ENCODE results near the gene KCNMA1.

KCNMA1 gene

DNA sequence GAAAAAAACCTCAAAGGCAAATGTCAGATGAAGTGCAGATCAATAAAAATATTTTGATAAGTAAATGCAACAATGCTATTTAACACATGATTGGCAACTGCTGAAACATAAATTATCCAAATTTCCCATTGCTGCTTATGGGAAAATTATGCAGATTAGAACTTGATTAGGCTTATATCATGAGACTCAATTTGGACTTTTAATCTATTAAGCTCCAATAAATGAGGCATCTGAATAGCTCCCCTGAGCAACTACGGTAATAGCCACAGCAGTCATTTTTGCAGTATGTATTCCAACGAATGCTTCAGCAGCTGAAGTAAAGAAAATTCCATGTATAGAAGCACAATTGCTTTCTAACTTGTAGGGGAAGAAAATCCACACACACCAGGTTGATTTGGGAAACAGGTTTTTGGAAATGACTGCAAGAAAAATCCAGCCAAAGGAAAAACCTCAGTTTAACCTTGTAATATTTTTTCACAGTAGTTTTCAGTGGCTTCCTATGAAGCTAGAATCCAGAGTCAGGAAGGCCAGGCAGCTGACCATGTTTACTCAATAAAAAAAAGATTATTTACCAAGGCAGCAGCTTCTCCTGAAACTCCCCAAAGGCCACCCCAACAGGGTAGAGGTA is 716.1 kb downstream of the KCNMA1 start:
- H3K27me3 ChIP-seq (ENCODE audit: control insufficient read depth, insufficient read depth, low read length) = no peaks in the 10 kb centered on the region
- H3K4me1 ChIP-seq (ENCODE audit: control insufficient read depth, insufficient read depth, low read length) = peaks cover 28% of the 10 kb centered on the region
- H3K9ac ChIP-seq (ENCODE audit: low read length) = no peak overlapping the region
- no peak overlapping the region for H3K4me3 ChIP-seq (ENCODE audit: low read length)
- no peaks in the 10 kb centered on the region for H3K36me3 ChIP-seq (ENCODE audit: control insufficient read depth, insufficient read depth, low read length)
- H3K27ac ChIP-seq (ENCODE audit: low read depth, low read length) = no peak overlapping the region

DNA sequence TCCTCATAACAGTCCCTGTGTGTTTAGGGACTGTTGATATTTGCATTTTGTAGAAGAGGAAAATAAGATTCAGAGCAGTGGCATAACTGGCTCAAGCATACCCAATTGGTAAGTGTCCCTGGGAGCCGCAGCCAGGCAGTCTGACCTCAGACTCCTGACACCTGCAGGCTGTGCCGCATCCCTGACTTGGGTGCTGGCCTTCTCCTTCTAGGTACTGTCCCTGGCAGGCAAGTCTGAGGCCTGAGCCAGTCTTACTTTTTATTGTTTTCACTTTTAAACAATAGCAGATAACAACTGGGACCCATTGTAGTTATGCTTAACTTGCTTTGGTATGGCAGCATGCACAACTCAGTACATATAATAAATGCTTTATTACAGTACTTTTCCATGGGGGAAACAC is 717.0 kb downstream of the KCNMA1 start:
- H3K4me3 ChIP-seq (ENCODE audit: low read length) = no peak overlapping the region
- no peaks in the 10 kb centered on the region for H3K27me3 ChIP-seq (ENCODE audit: control insufficient read depth, insufficient read depth, low read length)
- peaks cover 28% of the 10 kb centered on the region for H3K4me1 ChIP-seq (ENCODE audit: control insufficient read depth, insufficient read depth, low read length)
- H3K36me3 ChIP-seq (ENCODE audit: control insufficient read depth, insufficient read depth, low read length) = no peaks in the 10 kb centered on the region
- H3K27ac ChIP-seq (ENCODE audit: low read depth, low read length) = no peak overlapping the region
- no peak overlapping the region for H3K9ac ChIP-seq (ENCODE audit: low read length)

DNA sequence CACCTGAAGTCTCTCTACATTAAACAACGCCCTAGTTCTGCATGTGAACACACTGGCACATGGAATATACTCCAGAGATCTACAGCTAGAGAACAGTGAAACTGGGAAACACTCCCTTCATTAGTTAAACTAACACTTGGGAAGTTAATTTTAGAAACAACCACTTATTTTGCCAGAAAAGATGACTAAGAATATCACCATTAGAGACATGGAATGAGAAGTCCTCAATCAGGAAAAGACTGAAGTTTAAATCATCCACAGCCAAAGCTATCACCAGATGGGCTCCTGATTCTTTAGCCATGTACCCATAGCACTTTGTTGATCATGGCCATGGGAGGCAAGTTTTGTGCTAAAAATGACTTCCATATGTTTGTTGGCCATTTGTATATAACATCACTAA is 719.5 kb downstream of the KCNMA1 start:
- Histone ChIP-seq H3K27me3 (ENCODE audit: control insufficient read depth, insufficient read depth, low read length) (no peaks in the 10 kb centered on the region), H3K27ac (ENCODE audit: low read depth, low read length) (no peak overlapping the region), H3K4me1 (ENCODE audit: control insufficient read depth, insufficient read depth, low read length) (peaks cover 28% of the 10 kb centered on the region), H3K36me3 (ENCODE audit: control insufficient read depth, insufficient read depth, low read length) (no peaks in the 10 kb centered on the region), H3K4me3 (ENCODE audit: low read length) (no peak overlapping the region), H3K9ac (ENCODE audit: low read length) (no peak overlapping the region)

DNA sequence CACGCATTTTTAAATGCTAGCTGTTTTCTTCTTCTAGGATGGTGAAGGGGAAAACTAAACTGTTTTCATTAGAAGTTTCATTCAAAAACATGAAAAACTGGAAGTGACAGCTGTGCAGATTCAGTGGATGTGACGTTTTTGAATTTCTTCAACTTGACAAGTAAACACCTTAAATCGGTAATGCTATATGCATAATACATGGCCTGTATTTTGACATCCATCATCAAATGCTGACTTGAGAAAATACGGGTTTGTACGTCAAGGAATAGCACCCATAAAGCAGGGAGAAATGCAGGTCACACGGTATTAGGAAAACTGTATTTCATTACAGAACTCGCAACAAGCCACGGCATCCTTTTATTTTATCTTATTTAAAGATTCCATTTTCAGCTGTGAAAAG is 720.5 kb downstream of the KCNMA1 start:
- H3K27ac ChIP-seq (ENCODE audit: low read depth, low read length) = no peak overlapping the region
- H3K9ac ChIP-seq (ENCODE audit: low read length) = no peak overlapping the region
- no peaks in the 10 kb centered on the region for H3K27me3 ChIP-seq (ENCODE audit: control insufficient read depth, insufficient read depth, low read length)
- H3K4me1 ChIP-seq (ENCODE audit: control insufficient read depth, insufficient read depth, low read length) = peaks cover 20% of the 10 kb centered on the region
- H3K4me3 ChIP-seq (ENCODE audit: low read length) = no peak overlapping the region
- no peaks in the 10 kb centered on the region for H3K36me3 ChIP-seq (ENCODE audit: control insufficient read depth, insufficient read depth, low read length)

DNA sequence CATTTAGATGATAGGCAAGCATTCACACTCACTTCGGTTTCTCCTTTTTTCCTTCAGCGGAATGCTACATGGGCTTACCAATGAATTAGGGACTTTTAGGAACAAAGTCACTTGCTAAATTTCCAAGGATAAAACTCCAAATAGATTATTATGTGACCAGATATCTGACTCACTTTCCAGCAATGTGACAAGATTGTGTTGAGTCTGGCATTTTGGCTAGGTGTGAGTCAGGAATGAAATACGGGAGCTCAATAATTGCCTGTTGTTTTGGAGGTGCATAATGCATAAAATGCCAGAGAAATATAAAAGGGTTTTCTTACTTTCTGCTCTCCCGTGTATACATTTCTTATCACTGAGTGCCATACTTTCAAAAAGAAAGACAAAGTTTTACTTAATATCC is 721.1 kb downstream of the KCNMA1 start:
- Histone ChIP-seq H3K4me1 (ENCODE audit: control insufficient read depth, insufficient read depth, low read length) (peaks cover 17% of the 10 kb centered on the region), H3K27ac (ENCODE audit: low read depth, low read length) (no peak overlapping the region), H3K36me3 (ENCODE audit: control insufficient read depth, insufficient read depth, low read length) (no peaks in the 10 kb centered on the region), H3K4me3 (ENCODE audit: low read length) (no peak overlapping the region), H3K27me3 (ENCODE audit: control insufficient read depth, insufficient read depth, low read length) (no peaks in the 10 kb centered on the region), H3K9ac (ENCODE audit: low read length) (no peak overlapping the region)

DNA sequence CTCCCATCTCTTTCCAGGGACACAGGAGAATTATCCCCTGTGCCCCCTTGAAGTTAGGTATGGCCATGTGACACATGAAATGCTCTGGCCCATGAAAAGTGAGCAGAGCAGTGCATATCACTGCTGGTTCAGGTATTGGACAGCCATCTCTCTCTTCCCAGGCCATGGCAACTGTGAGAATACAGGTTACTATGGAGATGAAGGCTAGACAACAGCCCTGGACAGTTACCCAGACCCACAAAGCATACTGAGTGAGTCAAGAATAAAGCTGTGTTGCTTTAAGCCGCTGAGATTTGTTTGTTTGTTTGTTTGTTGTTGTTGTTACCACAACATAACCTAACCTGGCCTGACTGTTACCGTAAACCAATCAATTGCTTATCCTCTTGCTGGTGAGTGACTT is 722.3 kb downstream of the KCNMA1 start:
- Histone ChIP-seq H3K36me3 (ENCODE audit: control insufficient read depth, insufficient read depth, low read length) (no peaks in the 10 kb centered on the region), H3K4me3 (ENCODE audit: low read length) (no peak overlapping the region), H3K27me3 (ENCODE audit: control insufficient read depth, insufficient read depth, low read length) (no peaks in the 10 kb centered on the region), H3K27ac (ENCODE audit: low read depth, low read length) (no peak overlapping the region), H3K9ac (ENCODE audit: low read length) (no peak overlapping the region), H3K4me1 (ENCODE audit: control insufficient read depth, insufficient read depth, low read length) (peaks cover 8% of the 10 kb centered on the region)

DNA sequence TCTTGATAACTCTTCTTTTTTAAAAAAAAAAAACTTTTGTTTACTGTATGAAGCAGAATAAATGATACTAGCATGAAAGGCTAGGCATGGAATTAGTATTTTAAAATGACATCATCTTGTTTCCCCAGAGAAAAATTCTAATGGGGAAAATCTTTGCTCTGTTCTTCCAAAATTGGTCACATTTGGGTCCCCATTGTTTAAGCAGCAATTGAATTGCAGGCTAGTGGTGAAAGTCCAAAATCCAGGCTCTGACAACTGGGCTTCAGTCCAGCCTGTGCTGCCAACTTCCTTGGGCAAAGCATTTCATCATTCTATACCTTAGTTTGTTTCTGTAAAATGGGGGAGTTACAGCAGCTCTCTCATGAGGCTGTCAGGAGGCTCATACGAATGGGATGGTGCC is 726.4 kb downstream of the KCNMA1 start:
- no peak overlapping the region for H3K27ac ChIP-seq (ENCODE audit: low read depth, low read length)
- H3K4me1 ChIP-seq (ENCODE audit: control insufficient read depth, insufficient read depth, low read length) = peaks cover 5% of the 10 kb centered on the region

DNA sequence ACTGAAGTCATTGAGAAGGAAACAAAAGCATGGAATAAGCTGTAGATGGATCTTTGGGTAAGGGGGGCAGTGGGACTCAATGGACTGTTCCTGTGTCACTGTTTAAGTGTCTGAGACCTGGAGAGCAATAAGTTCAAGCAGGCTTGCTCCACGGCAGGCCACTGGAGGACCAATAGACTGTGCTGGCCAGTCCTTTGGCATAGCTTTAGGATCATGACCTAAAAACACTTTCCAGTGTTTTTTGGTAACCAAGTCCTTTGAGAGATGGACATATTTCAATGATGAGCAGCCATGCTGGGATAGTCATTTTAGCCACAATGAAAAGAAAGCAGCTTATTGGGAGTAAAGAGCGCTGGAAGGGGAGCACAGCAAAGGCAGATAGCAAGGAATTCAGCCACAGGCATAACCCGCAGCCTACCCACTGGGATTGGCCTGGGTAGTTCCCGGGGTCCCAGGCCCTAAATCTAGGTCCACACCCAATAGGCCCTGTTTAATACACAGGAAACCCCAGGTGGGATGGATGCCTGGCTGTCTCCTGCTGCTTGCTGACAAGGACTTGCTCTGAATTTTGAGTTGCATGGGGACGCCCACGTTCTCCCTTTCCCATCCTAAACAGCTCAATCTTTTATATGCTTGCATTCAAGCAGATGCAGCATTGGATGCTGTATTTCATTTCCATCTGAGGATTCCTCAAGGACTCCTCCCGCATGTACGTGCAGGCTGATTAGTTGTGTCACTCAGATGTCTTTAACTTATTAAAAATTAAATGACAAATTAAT is 727.2 kb downstream of the KCNMA1 start:
- H3K27me3 ChIP-seq (ENCODE audit: control insufficient read depth, insufficient read depth, low read length) = no peaks in the 10 kb centered on the region
- H3K4me1 ChIP-seq (ENCODE audit: control insufficient read depth, insufficient read depth, low read length) = peaks cover 5% of the 10 kb centered on the region
- H3K9ac ChIP-seq (ENCODE audit: low read length) = no peak overlapping the region
- H3K36me3 ChIP-seq (ENCODE audit: control insufficient read depth, insufficient read depth, low read length) = no peaks in the 10 kb centered on the region
- H3K4me3 ChIP-seq (ENCODE audit: low read length) = no peak overlapping the region
- H3K27ac ChIP-seq (ENCODE audit: low read depth, low read length) = no peak overlapping the region

More for the DNA sequence above, 726.4 kb downstream of the KCNMA1 start:
- Histone ChIP-seq H3K36me3 (ENCODE audit: control insufficient read depth, insufficient read depth, low read length) (no peaks in the 10 kb centered on the region), H3K9ac (ENCODE audit: low read length) (no peak overlapping the region), H3K4me3 (ENCODE audit: low read length) (no peak overlapping the region), H3K27me3 (ENCODE audit: control insufficient read depth, insufficient read depth, low read length) (no peaks in the 10 kb centered on the region)

DNA sequence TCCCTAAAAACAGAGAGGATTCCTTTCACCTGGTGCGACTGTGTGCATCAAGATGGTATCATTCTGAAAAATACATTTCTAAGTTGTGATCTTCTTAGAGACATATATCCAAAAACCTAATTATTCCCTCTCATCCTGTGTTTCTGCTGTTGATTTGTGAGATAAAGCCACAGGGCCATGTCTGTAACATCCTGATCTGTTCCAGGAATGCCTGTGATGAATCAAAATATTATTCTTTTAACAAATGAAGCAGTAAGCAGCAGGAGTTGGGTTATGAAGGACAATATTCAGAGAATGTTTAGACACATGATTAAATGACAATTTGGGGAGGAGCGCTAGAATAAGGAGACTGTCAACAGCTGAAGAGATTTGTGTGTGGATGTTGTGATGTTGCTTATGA is 731.4 kb downstream of the KCNMA1 start:
- Histone ChIP-seq H3K9ac (ENCODE audit: low read length) (no peak overlapping the region), H3K4me3 (ENCODE audit: low read length) (no peak overlapping the region), H3K27ac (ENCODE audit: low read depth, low read length) (no peak overlapping the region), H3K27me3 (ENCODE audit: control insufficient read depth, insufficient read depth, low read length) (no peaks in the 10 kb centered on the region), H3K4me1 (ENCODE audit: control insufficient read depth, insufficient read depth, low read length) (peaks cover under 1% of the 10 kb centered on the region), H3K36me3 (ENCODE audit: control insufficient read depth, insufficient read depth, low read length) (no peaks in the 10 kb centered on the region)

DNA sequence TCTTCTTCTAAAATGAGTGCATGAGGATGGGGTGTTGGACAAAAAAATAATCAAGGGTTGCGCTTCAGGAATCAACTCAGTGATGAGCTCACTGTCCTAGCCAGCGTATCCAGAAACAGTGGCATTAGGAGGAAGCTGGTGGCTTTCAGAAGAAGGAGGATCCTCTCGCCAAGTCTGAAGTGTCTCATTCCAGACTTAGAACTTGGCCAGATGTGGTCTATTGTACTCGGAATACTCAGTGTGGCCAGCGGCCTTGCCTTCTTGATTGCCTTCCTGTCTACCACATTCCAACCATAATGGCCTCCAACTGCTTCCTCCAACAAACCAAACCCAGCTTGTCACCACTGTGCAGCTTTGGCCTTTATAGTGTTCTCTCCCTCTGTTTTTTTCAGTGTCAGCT is 732.4 kb downstream of the KCNMA1 start:
- Histone ChIP-seq H3K27me3 (ENCODE audit: control insufficient read depth, insufficient read depth, low read length) (no peaks in the 10 kb centered on the region), H3K27ac (ENCODE audit: low read depth, low read length) (no peak overlapping the region), H3K4me1 (ENCODE audit: control insufficient read depth, insufficient read depth, low read length) (no peaks in the 10 kb centered on the region), H3K9ac (ENCODE audit: low read length) (no peak overlapping the region), H3K36me3 (ENCODE audit: control insufficient read depth, insufficient read depth, low read length) (no peaks in the 10 kb centered on the region), H3K4me3 (ENCODE audit: low read length) (no peak overlapping the region)

DNA sequence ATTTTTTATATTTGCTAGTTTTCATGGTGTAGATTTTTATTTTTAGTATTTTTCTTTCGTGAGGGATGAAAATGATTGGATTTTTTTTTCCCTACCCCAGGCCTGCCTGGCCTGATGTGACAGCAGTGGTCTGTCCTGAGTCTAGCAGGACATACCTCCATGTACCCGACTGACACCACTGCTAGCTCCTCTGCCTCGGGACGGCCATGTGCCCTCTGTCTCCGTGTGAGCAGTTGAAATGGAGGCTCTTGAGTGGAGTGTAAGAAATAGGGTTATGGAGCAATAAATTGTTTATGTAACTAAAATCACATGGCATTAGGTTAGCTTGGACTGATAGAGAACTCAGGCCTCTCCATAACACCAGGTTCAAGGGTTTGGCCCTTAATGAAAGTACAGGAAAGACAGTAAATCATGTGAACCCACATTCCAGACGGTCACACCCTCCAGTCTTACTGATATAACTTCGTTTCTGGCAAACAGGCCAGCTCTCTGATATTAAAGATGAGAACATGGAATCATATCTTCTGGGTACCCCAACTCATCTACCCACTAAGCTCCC is 734.1 kb downstream of the KCNMA1 start:
- Histone ChIP-seq H3K9ac (ENCODE audit: low read length) (no peak overlapping the region), H3K27me3 (ENCODE audit: control insufficient read depth, insufficient read depth, low read length) (no peaks in the 10 kb centered on the region), H3K27ac (ENCODE audit: low read depth, low read length) (no peak overlapping the region), H3K4me3 (ENCODE audit: low read length) (no peak overlapping the region), H3K36me3 (ENCODE audit: control insufficient read depth, insufficient read depth, low read length) (no peaks in the 10 kb centered on the region), H3K4me1 (ENCODE audit: control insufficient read depth, insufficient read depth, low read length) (no peaks in the 10 kb centered on the region)

DNA sequence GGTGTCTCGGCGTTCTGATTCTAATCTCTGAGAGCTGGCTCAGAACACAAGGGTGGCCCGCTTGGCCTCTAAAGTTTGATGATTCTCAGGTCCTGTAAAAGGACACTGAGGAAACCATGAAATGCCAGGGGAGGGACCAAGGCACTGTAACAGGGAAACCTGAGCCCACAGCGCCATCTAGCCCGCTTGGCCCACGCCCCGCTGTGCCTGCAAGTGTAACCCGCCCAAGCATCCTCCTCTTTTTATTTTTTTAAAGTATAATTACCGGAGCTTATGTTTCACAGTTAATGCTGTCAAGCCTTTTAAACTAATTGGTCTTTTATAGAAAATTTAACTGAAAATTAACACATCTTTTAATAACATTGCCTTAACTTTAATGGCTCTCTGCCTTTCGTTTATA is 734.7 kb downstream of the KCNMA1 start:
- Histone ChIP-seq H3K27ac (ENCODE audit: low read depth, low read length) (no peak overlapping the region), H3K4me1 (ENCODE audit: control insufficient read depth, insufficient read depth, low read length) (no peaks in the 10 kb centered on the region), H3K27me3 (ENCODE audit: control insufficient read depth, insufficient read depth, low read length) (no peaks in the 10 kb centered on the region), H3K4me3 (ENCODE audit: low read length) (no peak overlapping the region), H3K36me3 (ENCODE audit: control insufficient read depth, insufficient read depth, low read length) (no peaks in the 10 kb centered on the region), H3K9ac (ENCODE audit: low read length) (no peak overlapping the region)

DNA sequence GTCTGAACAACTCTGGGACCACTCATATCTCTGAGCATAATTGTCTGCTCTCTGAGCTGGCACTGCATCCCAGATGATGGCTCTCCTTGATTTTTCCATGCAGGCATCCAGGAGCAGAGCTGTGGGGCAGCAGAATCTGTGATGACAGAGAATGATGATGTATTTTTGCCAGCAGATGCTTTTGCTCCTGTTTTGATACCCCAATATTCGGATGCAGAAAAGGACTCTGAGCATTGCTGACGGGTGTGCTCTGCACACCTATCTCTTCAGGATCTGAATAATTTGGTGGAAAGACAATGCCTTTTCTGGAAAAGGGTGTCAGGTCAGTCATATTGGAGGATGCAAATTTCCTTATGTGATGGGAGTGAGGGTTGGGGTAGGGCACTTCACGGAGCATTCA is 735.9 kb downstream of the KCNMA1 start:
- Histone ChIP-seq H3K27me3 (ENCODE audit: control insufficient read depth, insufficient read depth, low read length) (no peaks in the 10 kb centered on the region), H3K4me3 (ENCODE audit: low read length) (no peak overlapping the region), H3K9ac (ENCODE audit: low read length) (no peak overlapping the region), H3K27ac (ENCODE audit: low read depth, low read length) (no peak overlapping the region), H3K4me1 (ENCODE audit: control insufficient read depth, insufficient read depth, low read length) (no peaks in the 10 kb centered on the region), H3K36me3 (ENCODE audit: control insufficient read depth, insufficient read depth, low read length) (no peaks in the 10 kb centered on the region)

All from rectal smooth muscle tissue (tissue), 1 donor.